Measurements from ENCODE around the gene TBC1D24. TPM values are rescaled to one million over a fixed set of nuclear protein-coding genes. Genes with fewer than 3 reads are reported as not detected.

Gene TBC1D24
- total and polyA plus RNA-seq, 11 donors: 4.0 to 19.2 (median 11.6) TPM

DNA sequence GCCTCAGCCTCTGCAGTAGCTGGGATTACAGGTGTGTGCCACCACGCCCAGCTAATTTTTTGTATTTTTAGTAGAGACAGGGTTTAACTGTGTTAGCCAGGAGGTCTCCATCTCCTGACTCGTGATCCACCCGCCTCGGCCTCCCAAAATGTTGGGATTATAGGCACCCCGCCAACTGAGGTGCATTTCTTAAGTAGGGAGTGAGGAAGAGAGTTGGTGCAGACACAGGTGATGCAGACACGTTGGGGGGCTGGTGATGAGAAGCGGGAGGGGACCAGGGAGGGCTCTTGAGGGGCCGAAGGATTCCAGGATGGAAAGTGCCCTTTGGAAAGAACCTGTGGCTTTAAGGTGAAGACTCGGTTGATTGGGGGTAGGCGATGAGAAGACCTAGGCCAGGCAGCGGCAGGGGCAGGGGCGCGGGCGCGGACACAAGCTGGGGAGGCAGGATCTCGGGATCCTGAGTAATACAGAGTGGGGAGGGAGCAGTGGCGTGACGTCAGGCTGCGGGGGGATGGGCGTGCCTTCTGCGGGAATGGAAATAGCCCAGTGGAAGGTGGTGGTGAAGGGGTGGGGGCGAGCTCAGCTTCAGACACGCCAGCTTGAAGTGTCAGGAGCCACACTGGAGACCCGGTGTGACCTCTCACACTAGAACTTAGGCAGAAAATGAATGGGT is 36.3 kb downstream of the TBC1D24 start:
- intact Hi-C loops (cut with DNase I): loop anchor here in 1 of 10 donors (10.0 kb wide), 1 partner anchor 246 kb away; the partner anchor contains the start of gene RNPS1

DNA sequence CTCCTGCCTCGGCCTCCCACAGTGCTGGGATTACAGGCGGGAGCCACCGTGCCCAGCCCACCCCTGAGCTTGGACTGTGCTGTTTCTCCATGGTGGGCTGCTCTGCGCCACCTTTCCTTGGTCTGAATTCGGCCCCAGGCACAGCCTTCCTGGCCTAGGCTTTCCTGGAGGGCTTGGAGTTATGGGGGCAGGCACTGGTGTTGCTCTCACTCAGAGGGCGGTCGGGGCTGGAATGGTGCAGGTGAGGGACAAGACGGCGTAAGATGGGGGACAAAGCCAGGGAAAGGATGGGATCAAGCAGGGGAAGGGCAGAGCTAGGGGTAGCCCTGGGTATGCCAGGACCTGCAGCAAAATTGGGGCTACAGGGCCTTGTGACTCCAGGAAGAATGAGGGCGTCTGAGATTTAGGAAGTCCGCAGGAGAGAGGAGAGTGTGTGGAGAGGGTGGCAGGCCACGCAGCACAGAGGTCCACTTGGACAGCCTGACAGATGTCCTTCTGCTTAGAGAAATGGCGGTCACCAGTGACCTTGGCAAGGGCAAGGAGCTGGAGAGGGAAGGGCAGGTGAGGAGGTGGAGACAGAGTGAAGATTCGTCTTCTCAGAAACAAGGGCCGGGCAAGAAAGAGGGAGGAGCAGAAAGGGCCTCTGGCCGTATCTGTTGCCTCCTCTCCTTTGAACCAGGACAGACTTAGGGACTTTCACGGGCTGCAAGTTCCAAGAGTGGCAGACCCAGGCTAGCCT is 37.2 kb downstream of the TBC1D24 start:
- DNase-seq: peak in 1 of 5 donors; percentile 53
- Histone ChIP-seq H3K4me1 (peaks cover 9 to 80% (median 32%) of the 10 kb centered on the region in 12 donors), H3K27me3 (no peaks in the 10 kb centered on the region), H3K4me3 (no peak overlapping the region), H3K27ac (peak overlapping the region in 1 of 12 donors; percentile 99), H3K36me3 (peaks cover 0 to 5% (median 0%) of the 10 kb centered on the region in 9 donors), H3K9me3 (no peaks in the 10 kb centered on the region)
- intact Hi-C loops (cut with DNase I): loop anchor here in 1 of 10 donors (10.0 kb wide), 1 partner anchor 247 kb away; the partner anchor contains the start of gene RNPS1
- ATAC-seq: no peak
- 90 to 93% (median 92%) methylated on average over 17 of the region's 17 CpGs for WGBS, 4 donors
- no peak for TF ChIP-seq POLR2A (IDR thresholded peaks at IDR 0.05)
- TF ChIP-seq, protein P1, sequence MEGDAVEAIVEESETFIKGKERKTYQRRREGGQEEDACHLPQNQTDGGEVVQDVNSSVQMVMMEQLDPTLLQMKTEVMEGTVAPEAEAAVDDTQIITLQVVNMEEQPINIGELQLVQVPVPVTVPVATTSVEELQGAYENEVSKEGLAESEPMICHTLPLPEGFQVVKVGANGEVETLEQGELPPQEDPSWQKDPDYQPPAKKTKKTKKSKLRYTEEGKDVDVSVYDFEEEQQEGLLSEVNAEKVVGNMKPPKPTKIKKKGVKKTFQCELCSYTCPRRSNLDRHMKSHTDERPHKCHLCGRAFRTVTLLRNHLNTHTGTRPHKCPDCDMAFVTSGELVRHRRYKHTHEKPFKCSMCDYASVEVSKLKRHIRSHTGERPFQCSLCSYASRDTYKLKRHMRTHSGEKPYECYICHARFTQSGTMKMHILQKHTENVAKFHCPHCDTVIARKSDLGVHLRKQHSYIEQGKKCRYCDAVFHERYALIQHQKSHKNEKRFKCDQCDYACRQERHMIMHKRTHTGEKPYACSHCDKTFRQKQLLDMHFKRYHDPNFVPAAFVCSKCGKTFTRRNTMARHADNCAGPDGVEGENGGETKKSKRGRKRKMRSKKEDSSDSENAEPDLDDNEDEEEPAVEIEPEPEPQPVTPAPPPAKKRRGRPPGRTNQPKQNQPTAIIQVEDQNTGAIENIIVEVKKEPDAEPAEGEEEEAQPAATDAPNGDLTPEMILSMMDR (IDR thresholded peaks at IDR 0.05): no peak

More for the DNA sequence above, 36.3 kb downstream of the TBC1D24 start:
- no peak for TF ChIP-seq POLR2A (IDR thresholded peaks at IDR 0.05)
- TF ChIP-seq, protein P1 (IDR thresholded peaks at IDR 0.05): no peak
- DNase-seq (peak in 3 of 5 donors; percentile 56 to 75 (median 59)), ATAC-seq (peak in 1 of 4 donors; percentile 23)
- Histone ChIP-seq H3K27ac (no peak overlapping the region), H3K27me3 (no peaks in the 10 kb centered on the region), H3K9me3 (no peaks in the 10 kb centered on the region), H3K4me1 (peaks cover 6 to 80% (median 23%) of the 10 kb centered on the region in 12 donors), H3K36me3 (peaks cover 0 to 1% (median 0%) of the 10 kb centered on the region in 9 donors), H3K4me3 (no peak overlapping the region)
- 50 to 62% (median 57%) methylated on average over 24 of the region's 24 CpGs for WGBS, 4 donors

DNA sequence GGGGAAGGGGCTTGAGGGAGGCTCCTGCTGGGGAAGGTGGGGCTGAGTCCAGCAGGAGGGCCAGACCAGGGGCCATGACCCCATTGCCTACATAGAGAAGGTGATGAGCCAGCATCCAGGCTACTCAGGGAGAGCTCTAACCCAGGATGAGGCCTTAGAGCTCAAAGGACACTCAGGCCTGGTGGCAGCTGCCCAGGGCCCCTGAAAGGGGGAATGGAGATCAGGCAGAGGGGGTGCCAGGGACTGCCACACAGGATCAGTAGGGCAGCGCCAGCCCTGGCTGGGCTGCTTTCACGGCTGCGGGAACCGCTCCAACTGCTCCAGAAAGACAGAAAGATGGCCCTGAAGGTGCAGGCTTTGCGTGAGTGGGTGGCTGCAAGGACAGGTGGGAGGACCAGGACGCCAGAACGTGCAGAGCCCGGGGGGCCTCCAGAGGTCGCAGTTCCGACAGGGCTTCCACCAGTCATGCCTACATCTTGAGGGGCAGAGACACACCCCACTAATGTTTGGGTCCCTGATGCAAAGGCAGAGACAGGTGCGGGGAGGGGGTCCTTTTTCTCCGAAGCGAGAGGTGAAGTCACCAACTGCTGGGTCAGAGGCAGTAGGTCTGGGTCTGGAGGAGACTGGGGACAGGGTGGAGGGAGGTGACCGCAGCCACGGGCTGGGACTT is 37.9 kb downstream of the TBC1D24 start:
- peaks cover 0 to 5% (median 0%) of the 10 kb centered on the region in 9 donors for H3K36me3 ChIP-seq
- ATAC-seq (peak in 2 of 4 donors; percentile 0 to 2), DNase-seq (peak in 2 of 5 donors; percentile 10 to 62)
- H3K27me3 ChIP-seq: no peaks in the 10 kb centered on the region
- peak overlapping the region in 11 of 12 donors; percentile 93 to 99 (median 95) for H3K27ac ChIP-seq
- TF ChIP-seq, protein P1 (IDR thresholded peaks at IDR 0.05): peak in 1 of 12 donors; percentile 6
- TF ChIP-seq POLR2A (IDR thresholded peaks at IDR 0.05): no peak
- 42 to 60% (median 49%) methylated on average over 5 to 15 of the region's 15 CpGs for WGBS, 4 donors
- peak overlapping the region; percentile 87 to 100 (median 96) for H3K4me3 ChIP-seq
- peaks cover 9 to 80% (median 36%) of the 10 kb centered on the region in 12 donors for H3K4me1 ChIP-seq
- intact Hi-C loops (cut with DNase I): loop anchor here in 1 of 10 donors (10.0 kb wide), 1 partner anchor 248 kb away; the partner anchor contains the start of gene RNPS1
- no peaks in the 10 kb centered on the region for H3K9me3 ChIP-seq

Data from heart left ventricle (tissue), 16 donors.